NCI-H460 (cell line): ENCODE measurements around the gene RAD23B. TPM values are rescaled to one million over a fixed set of nuclear protein-coding genes. Genes with fewer than 3 reads are reported as not detected.
"Not testable (repeated sequence)": the region's sequence is repeated elsewhere in the genome, so short reads cannot be mapped to it uniquely, and the experiment has no call there.

Experiments
- DNase-seq: peaks from one replicate; pipeline ENCODE4 v3.0.0-alpha.2; 2016; ENCODE audit warnings: low read depth; ENCODE audit errors: extremely low read depth
- total RNA-seq: library from RNA; depleted of rRNA; stranded (reverse); fragments of >200 nt; shearing (Covaris generic); gene quantifications from 2 replicates; pipeline ENCODE4 v1.2.3, GENCODE V29; 2014

RAD23B gene
- total RNA-seq, 1 experiment from 2014 or later, result 133 TPM

- DNase-seq, result no peak
Observed at GRCh38 chr9:107288701-107289100, 5.6 kb downstream of the RAD23B start.

GRCh38 chr9:107290619-107291018 lies 7.5 kb downstream of the RAD23B start:
- DNase-seq, result no peak

GRCh38 chr9:107292821-107293542 lies 9.9 kb downstream of the RAD23B start:
- DNase-seq, result no peak

DNA sequence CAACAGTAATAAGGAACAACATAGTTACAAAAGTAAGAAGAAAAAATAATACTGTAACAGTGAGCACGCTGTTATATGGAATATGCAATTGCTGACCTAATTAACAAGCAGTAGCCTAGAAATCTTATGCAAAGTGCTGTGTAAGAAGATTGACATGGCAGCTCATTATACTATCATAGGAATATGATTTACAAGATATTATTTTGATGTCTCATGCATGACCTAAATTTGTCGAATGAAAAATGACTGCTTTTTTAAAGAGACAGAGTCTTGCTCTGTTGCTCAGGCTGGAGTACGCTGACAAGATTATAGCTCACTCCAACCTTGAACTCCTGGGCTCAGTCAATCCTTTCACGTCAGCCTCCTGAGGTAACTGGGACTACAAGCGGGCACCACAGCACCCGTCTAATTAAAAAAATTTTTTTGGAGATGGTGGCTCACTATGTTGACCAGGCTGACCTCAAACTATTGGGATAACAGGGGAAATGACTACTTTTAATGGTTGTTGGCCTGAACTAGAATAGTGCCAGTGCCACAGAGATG lies 10.5 kb downstream of the RAD23B start:
- DNase-seq, result no peak

DNA sequence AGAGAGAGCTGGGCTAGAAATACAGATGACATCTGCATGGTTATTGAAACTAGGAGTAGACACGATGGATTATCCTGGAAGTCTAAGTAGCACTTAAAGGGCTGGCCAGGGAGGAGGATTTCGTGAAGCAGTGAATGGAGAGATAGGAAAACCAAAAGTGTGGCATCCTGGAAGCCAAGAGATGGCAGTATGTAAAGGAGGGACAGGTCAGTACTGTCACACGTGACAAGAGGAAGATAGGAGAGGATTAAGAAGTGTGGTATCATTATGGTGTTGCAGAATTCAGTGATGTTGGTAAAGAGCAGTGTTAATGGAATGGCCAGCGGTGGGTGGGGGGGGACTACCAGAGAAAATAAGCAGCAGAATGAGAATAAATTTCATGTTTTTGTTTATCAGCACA lies 11.7 kb downstream of the RAD23B start:
- no peak for DNase-seq

DNA sequence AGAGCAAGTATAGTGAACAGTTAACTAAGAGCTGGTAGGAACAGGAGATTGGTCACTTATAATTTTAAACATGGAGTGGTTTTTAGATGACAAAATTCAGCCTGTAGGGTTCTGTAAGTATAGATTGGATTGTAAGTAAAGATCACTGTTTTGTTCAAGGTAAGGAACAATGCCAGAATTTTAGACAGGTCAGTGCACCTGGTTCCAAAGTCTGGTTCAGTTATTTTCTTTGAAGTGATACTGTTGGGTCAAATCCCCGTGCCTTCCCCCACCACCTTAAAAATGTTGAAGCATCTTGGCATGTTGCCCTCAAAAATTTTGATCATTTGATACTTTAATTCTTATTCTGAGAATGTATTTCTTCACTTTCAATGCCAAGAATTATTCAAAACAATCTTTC lies 12.9 kb downstream of the RAD23B start:
- DNase-seq, result no peak

DNA sequence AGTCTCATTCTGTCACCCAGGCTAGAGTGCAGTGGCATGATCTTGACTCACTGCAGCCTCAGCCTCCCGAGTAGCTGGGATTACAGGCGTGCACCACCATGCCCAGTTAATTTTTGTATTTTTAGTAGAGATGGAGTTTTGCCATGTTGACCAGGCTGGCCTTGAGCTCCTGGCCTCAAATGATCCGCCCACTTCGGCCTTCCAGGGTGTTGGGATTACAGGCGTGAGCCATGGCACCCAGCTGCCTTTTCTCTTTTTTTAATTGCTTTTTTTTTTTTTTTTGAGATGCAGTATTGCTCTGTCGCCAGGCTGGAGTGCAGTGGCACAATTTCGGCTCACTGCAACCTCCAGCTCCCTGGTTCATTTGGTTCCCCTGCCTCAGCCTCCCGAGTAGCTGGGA lies 13.5 kb downstream of the RAD23B start:
- not testable (repeated sequence) for DNase-seq

DNA sequence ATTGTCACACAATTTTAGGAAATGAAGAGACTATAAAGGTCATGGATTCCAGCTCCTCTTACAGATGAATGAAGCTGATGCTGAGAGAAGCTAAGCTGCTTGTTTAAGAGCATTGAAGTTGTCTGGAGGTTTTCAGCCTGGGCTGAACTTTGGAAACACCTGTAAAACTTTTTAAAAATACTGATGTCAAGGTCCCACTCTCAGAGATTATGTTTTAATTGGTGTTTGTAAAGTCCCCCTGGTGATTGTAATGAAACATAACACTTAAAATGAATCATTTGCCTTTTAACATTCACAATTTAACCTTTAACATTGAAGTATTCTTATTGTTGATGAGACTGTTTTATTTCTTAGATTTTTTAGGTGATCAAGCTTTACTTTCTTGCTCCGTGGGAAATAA lies 16.4 kb downstream of the RAD23B start:
- no peak for DNase-seq

- DNase-seq, result no peak
Observed at GRCh38 chr9:107306308-107306707, 23.2 kb downstream of the RAD23B start.

DNA sequence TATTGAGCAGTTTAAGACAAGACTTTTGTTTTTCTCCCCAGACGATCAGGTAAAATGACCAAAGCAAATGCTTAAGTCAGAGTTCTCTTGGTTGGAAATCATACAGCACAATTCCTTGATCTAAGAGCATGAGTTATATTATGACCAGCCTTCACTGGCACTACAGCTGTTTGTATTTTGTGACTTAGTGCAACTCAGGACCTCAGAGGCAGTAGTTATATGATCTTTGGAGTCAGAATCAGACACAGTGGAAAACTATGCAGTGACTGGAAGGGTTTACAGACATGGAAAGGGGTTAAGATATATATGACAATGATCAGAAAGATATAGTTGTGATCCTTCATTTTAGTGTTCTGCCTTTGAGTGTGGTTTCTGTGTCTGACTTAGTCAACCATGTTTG lies 24.3 kb downstream of the RAD23B start:
- DNase-seq, result no peak

- DNase-seq, result no peak
Observed at GRCh38 chr9:107308461-107308860, 25.4 kb downstream of the RAD23B start.

DNA sequence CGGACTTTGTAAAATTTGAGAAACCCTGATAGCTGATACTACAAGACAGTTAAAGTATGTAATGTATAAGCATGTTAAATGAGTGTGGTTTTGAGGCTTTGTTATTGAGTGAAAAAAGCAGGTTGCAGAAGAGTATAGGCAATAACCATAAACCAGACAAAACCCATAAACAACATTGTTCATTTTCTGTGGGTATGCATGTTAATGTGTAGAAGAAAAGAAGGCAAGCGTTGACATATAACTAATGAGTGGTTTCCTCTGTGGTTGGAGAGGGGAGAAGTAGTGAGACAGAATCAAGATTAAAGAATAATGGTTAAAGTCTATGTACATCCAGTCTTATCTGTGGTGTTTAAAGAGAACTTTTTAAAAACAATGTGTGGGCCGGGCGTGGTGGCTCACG lies 26.2 kb downstream of the RAD23B start:
- no peak for DNase-seq

DNA sequence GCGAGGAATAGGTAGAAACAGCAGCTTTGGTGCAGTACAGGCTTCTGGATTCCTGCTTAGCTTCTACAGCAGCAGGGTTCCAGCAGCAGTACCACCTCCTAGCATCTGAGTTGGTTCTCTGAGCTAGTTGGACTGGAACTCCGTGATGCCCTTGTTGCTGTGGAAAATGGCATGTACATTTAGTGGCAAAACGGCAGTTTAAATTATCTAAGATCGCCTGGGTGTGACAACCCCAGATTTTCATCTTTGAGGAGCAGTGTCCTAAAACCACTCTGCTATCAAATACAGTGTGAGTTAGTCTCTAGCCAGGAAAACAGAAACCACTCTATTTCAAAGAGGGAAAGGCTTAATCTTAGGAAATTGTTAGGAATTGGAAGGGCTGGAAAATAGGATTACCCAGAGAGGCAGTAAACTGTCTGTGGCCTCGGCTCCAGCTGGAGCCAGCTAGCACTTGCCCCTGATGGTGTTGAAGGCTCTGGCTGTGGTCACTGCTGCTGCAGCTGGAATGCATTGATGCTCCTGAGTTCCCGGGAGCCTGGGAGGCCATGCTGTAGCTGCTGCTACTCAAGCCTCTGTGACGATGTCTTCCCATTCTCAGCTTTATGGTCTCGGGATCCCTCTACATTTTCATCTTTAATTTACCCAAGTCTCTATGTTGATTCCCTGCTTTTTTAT lies 29.4 kb downstream of the RAD23B start:
- no peak for DNase-seq

- no peak for DNase-seq
Observed at GRCh38 chr9:107313555-107314096, 30.5 kb downstream of the RAD23B start.

DNA sequence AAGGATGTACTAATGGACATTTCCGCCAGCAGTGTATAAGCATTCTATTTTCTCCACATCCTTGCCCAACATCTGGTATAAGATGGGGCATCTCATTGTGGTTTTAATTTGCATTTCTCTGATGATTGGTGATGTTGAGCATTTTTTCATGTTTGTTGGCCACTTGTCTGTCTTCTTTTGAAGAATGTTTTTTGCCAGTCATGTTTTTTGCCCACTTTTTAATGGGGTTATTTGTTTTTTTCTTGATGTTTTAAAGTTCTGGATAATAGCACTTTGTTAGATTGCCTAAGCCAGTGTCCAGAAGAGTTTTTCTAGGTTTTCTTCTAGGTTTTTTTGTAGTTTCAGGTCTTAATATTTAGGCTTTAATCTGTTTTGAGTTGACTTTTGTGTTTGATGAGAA lies 31.7 kb downstream of the RAD23B start:
- DNase-seq, result no peak

DNA sequence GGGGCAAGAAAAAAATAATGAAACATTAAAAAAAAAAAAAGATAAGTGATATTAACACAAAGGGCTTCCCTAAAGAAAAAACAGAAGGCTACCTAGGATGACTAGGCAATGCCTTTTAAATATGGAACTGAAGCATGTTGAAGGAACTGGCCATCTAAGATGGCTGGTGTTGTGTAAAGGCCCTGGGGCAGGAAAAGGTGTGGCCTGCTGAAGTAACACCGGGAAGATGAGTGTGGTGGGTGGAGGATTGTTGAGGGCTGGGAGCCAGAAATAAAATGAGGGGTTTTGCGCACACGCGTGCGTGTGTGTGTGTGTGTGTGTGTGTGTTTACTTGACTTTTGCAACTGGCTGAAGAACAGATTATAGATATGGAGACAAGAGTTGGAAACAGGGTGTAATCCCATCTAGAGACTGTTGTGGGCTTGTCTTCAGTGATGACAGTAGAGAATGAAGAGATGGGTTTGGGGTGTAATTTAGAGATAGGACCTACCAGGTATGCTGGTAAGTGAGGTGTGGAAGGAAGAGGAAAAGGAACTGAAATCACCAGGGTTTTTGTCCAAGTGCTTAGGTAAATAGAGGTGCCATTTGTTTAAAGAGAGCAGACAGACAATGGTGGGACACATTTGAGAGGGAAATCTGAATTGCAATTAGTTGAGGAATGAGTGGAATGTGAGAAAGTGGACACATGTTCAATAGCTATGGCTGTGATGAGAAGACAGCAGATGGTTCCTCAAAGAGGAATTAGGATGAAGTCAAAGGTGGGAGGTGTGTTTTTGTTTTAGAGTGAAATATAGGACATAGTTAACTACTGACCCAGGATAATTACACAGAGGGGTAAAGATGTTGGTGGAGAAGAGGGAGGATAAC lies 33.9 kb downstream of the RAD23B start:
- no peak for DNase-seq

DNA sequence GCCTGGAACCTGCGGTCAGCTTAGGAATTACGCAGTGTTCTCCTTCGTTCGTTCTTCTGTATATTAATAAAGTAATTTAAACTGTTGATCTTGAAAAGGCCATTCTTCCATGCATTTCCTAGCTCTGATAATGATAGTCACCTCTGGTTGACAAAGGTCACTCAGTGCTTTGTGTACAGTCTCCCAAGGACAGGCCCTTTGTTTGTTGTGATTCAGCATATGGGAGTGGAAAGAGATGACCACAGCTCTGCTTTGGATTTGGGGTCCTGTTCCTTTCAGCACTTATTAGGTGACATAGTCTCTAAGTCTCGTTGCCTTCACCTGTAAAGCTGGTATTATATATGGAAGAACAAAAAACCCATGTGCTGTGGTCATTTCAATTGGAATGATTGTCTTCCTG lies 39.6 kb downstream of the RAD23B start:
- no peak for DNase-seq

- DNase-seq, result no peak
Observed at GRCh38 chr9:107323836-107324585, 40.9 kb downstream of the RAD23B start.

- DNase-seq, result no peak
Observed at GRCh38 chr9:107325842-107326241, 42.8 kb downstream of the RAD23B start.

- no peak for DNase-seq
Observed at GRCh38 chr9:107328510-107328909, 45.4 kb downstream of the RAD23B start.
